HCT116 (cell line): ENCODE measurements around the gene GRB7. TPM values are rescaled to one million over a fixed set of nuclear protein-coding genes. Genes with fewer than 3 reads are reported as not detected.

ENCODE experiments used
- ATAC-seq: fragments of 200-7000 bp; cut with Tn5 transposase; 2 replicates; pipeline ENCODE4 v1.9.1; 2020; ENCODE audit warnings: mild to moderate bottlenecking, moderate library complexity
- BruUV-seq: library from RNA; stranded (reverse); fragments of 400-500 nt; replicated peaks from 2 replicates; lab custom pipeline; 2021; lab: Mats Ljungman, UMichigan
- CTCF ChIA-PET: fragments of 300-600 bp; sonication (Branson Sonifier 250); formaldehyde crosslinking; loops from one replicate; lab custom pipeline; 2021; ENCODE audit warnings: antibody characterized with exemption; lab: Charles Lee
- POLR2A ChIA-PET: fragments of 300-600, 350-600 bp; sonication (Branson Sonifier 250); formaldehyde crosslinking; loops from one replicate; lab custom pipeline; 2021; ENCODE audit warnings: antibody characterized with exemption; lab: Charles Lee
- RAD21 ChIA-PET, 2 experiments: fragments of 300-600 bp; sonication (Branson Sonifier 250); formaldehyde crosslinking; loops; one replicate each; lab custom pipeline; 2023; ENCODE audit warnings: low total read pairs in 2 of 2; ENCODE audit not compliant: uncharacterized antibody in 2 of 2, unreplicated experiment in 2 of 2, low non-redundant PET in 1 of 2; lab: Charles Lee
- DNase-seq: peaks from one replicate; pipeline ENCODE4 v3.0.0-alpha.2; 2010; ENCODE audit warnings: low read depth, low spot score
- H2AFZ ChIP-seq: fragments of 200-600 bp; shearing (Covaris generic), sonication (generic); 2 replicates; pipeline ENCODE4 v1.6.1; 2017; ENCODE audit warnings: low read depth, mixed run types, mixed read lengths, antibody characterized with exemption, low read length; ENCODE audit not compliant: poor library complexity, severe bottlenecking
- H3K27ac ChIP-seq: 2 replicates; pipeline ENCODE4 v1.5.1; 2012; ENCODE audit warnings: low read depth, low read length
- H3K27me3 ChIP-seq: fragments of 200-600 bp; sonication (generic); 2 replicates; pipeline ENCODE4 v1.6.1; 2016; ENCODE audit warnings: mixed run types, low read length, mixed read lengths; ENCODE audit not compliant: insufficient read depth
- H3K36me3 ChIP-seq, 2 experiments: fragments of 200-500 bp in 1 of 2; fragments of 200-600 bp in 1 of 2; sonication (Bioruptor generic) in 1 of 2; sonication (generic) in 1 of 2; 2 replicates each; pipeline versions ENCODE4 v1.5.1 to v1.6.1; 2014 to 2016; ENCODE audit warnings: low read length in 2 of 2, inconsistent platforms in 1 of 2, mixed read lengths in 1 of 2, mixed run types in 1 of 2; ENCODE audit not compliant: insufficient read depth in 2 of 2, control insufficient read depth in 1 of 2
- H3K4me1 ChIP-seq, 2 experiments: fragments of 200-600 bp in 1 of 2; sonication (generic) in 1 of 2; 2 replicates each; pipeline versions ENCODE4 v1.5.1 to v1.6.1; 2012 to 2017; ENCODE audit warnings: low read length in 2 of 2, inconsistent platforms in 1 of 2, mild to moderate bottlenecking in 1 of 2, mixed read lengths in 1 of 2, mixed run types in 1 of 2, moderate library complexity in 1 of 2; ENCODE audit not compliant: insufficient read depth in 2 of 2, control insufficient read depth in 1 of 2
- H3K4me2 ChIP-seq: fragments of 200-600 bp; sonication (generic); 2 replicates; pipeline ENCODE4 v1.6.1; 2017; ENCODE audit warnings: mixed run types, low read length, mixed read lengths
- H3K4me3 ChIP-seq, 2 experiments: fragments of 200-600 bp in 1 of 2; sonication (generic) in 1 of 2; replicated peaks in 1 of 2; 2 replicates each; pipeline ENCODE4 v1.5.1; 2011 to 2016; ENCODE audit warnings: low read length in 2 of 2, control low read depth in 1 of 2, low read depth in 1 of 2, mild to moderate bottlenecking in 1 of 2, mixed read lengths in 1 of 2, mixed run types in 1 of 2
- H3K79me2 ChIP-seq: fragments of 200-600 bp; sonication (generic); 2 replicates; pipeline ENCODE4 v1.6.1; 2017; ENCODE audit warnings: mild to moderate bottlenecking, mixed run types, low read length, moderate library complexity, mixed read lengths; ENCODE audit not compliant: insufficient read depth
- H3K9ac ChIP-seq: fragments of 200-600 bp; sonication (generic); 2 replicates; pipeline ENCODE4 v1.6.1; 2016; ENCODE audit warnings: low read length, mixed read lengths
- H3K9me2 ChIP-seq: fragments of 200-600 bp; sonication (generic), shearing (Covaris generic); 2 replicates; pipeline ENCODE4 v1.6.1; 2017; ENCODE audit warnings: mixed run types, mild to moderate bottlenecking, moderate library complexity; ENCODE audit not compliant: insufficient read depth
- H3K9me3 ChIP-seq, 2 experiments: fragments of 200-500 bp in 1 of 2; fragments of 200-600 bp in 1 of 2; sonication (Bioruptor generic) in 1 of 2; sonication (generic) in 1 of 2; 2 replicates each; pipeline ENCODE4 v1.6.1; 2014 to 2017; ENCODE audit warnings: low read length in 2 of 2, mixed read lengths in 2 of 2, inconsistent platforms in 1 of 2, low read depth in 1 of 2, mild to moderate bottlenecking in 1 of 2, mixed run types in 1 of 2, moderate library complexity in 1 of 2; ENCODE audit not compliant: control insufficient read depth in 1 of 2, insufficient read depth in 1 of 2
- H4K20me1 ChIP-seq: fragments of 200-600 bp; sonication (generic), shearing (Covaris generic); 2 replicates; pipeline ENCODE4 v1.6.1; 2017; ENCODE audit warnings: mixed run types, mild to moderate bottlenecking, moderate library complexity; ENCODE audit not compliant: insufficient read depth
- ATF3 ChIP-seq: IDR thresholded peaks from 2 replicates; pipeline ENCODE4 v1.6.1; 2012
- CBX3 ChIP-seq: IDR thresholded peaks from 2 replicates; pipeline ENCODE4 v1.6.1; 2012; ENCODE audit warnings: low read depth
- CTCF ChIP-seq, 3 experiments: fragments of 200-600 bp in 1 of 3; sonication (generic) in 1 of 3; IDR thresholded peaks in 2 of 3; conservative IDR thresholded peaks in 1 of 3; 2 replicates each; pipeline ENCODE4 v1.5.1; 2012 to 2017; ENCODE audit warnings: low read depth in 2 of 3, low read length in 2 of 3, antibody characterized with exemption in 1 of 3, borderline replicate concordance in 1 of 3, control low read depth in 1 of 3, mild to moderate bottlenecking in 1 of 3, mixed read lengths in 1 of 3, mixed run types in 1 of 3, moderate library complexity in 1 of 3; ENCODE audit not compliant: insufficient read depth in 1 of 3
- EGR1 ChIP-seq: IDR thresholded peaks from 2 replicates; pipeline ENCODE4 v1.6.1; 2012; ENCODE audit warnings: low read depth
- FOSL1 ChIP-seq: IDR thresholded peaks from 2 replicates; pipeline ENCODE4 v1.6.1; 2012; ENCODE audit warnings: low read depth
- MAX ChIP-seq: IDR thresholded peaks from 2 replicates; pipeline ENCODE4 v1.6.1; 2012
- REST ChIP-seq: IDR thresholded peaks from 2 replicates; pipeline ENCODE4 v1.6.1; 2012; ENCODE audit warnings: low read depth
- SRF ChIP-seq: IDR thresholded peaks from 2 replicates; pipeline ENCODE4 v1.6.1; 2012; ENCODE audit warnings: low read depth
- TCF7L2 ChIP-seq: IDR thresholded peaks from 2 replicates; pipeline ENCODE4 v1.7.0; 2011; ENCODE audit warnings: borderline replicate concordance, inconsistent platforms; ENCODE audit not compliant: insufficient read depth, insufficient read length; ENCODE audit errors: extremely low read depth
- ZBTB33 ChIP-seq: IDR thresholded peaks from 2 replicates; pipeline ENCODE4 v1.6.1; 2011; ENCODE audit warnings: mild to moderate bottlenecking, low read length, moderate library complexity; ENCODE audit not compliant: insufficient replicate concordance; ENCODE audit errors: extremely low read depth
- ZFX ChIP-seq: fragments of 450-650 bp; IDR thresholded peaks from 2 replicates; pipeline ENCODE4 v1.6.1; 2017
- ZNF274 ChIP-seq: fragments of 200-500 bp; sonication (Bioruptor generic); IDR thresholded peaks from 2 replicates; pipeline ENCODE4 v1.6.1; 2014; ENCODE audit warnings: mild to moderate bottlenecking, low read depth, low read length, inconsistent platforms
- intact Hi-C: fragments of 100-400 bp; cut with micrococcal nuclease; formaldehyde crosslinking; loops from 2 replicates; pipeline ENCODE4 v1.10.0; 2022
- total RNA-seq: library from RNA; stranded (reverse); gene quantifications from one replicate; pipeline ENCODE4 v1.2.1, GENCODE V29; 2021; ENCODE audit not compliant: unreplicated experiment

GRB7 gene
- total RNA-seq, 1 experiment from 2014 or later: 51.9 TPM

GRCh38 chr17:39787041-39787440 lies 49.3 kb downstream of the GRB7 start:
- intact Hi-C loops: no loop called here
- Histone ChIP-seq H3K79me2 (no peaks in the 10 kb centered on the region), H3K4me3 (no peak overlapping the region), H4K20me1 (no peaks in the 10 kb centered on the region), H3K9ac (no peak overlapping the region), H2AFZ (no peak overlapping the region), H3K9me2 (no peaks in the 10 kb centered on the region), H3K4me1 (peaks cover 6 to 10% of the 10 kb centered on the region in 2 experiments; a peak in 2 of 4 replicates), H3K27ac (no peak overlapping the region), H3K27me3 (no peaks in the 10 kb centered on the region; the same call in 1 of the 2 replicates), H3K36me3 (no peaks in the 10 kb centered on the region), H3K4me2 (no peak overlapping the region), H3K9me3 (no peaks in the 10 kb centered on the region)
- no TSS peak for BruUV-seq
- CTCF ChIA-PET: no interaction called here
- RAD21 ChIA-PET: no interaction called here
- no peak for DNase-seq
- ATAC-seq: no peak
- no peak for TF ChIP-seq ZNF274
- TF ChIP-seq FOSL1: no peak
- no peak for TF ChIP-seq CTCF (IDR thresholded peaks at IDR 0.05 in 2 of 3, conservative IDR thresholded peaks at IDR 0.05 in 1 of 3; ENCODE audit: borderline replicate concordance in 1 of 3, insufficient read depth in 1 of 3, low read depth in 2 of 3, low read length in 2 of 3)
- TF ChIP-seq REST: no peak
- no peak for TF ChIP-seq ZFX
- TF ChIP-seq ZBTB33: no peak
- TF ChIP-seq TCF7L2: no peak
- TF ChIP-seq ATF3: no peak
- TF ChIP-seq SRF: no peak
- no peak for TF ChIP-seq MAX
- no peak for TF ChIP-seq CBX3
- TF ChIP-seq EGR1: no peak
- POLR2A ChIA-PET: no interaction called here
